Left cardiac atrium (tissue), 4 donors: ENCODE measurements around the gene HDAC4. TPM values are rescaled to one million over a fixed set of nuclear protein-coding genes. Genes with fewer than 3 reads are reported as not detected.

Source experiments
- ATAC-seq, 2 donors: fragments of 200-7000 bp; cut with Tn5 transposase; one replicate each; pipeline ENCODE4 v1.9.1; 2020; ENCODE audit warnings: mild to moderate bottlenecking in 2 of 2, moderate library complexity in 2 of 2
- DNase-seq: peaks from one replicate; pipeline ENCODE4 v3.0.0-alpha.2; 2020
- intact Hi-C, 2 donors: fragments of 100-400 bp; cut with DNase I; formaldehyde crosslinking; loops; one replicate each; pipeline versions ENCODE4 v1.14.1 to v1.15.1; 2022 to 2023
- total RNA-seq, 2 donors: library from RNA; stranded (reverse); fragmentation: NEBNext Ultra II Directional; extraction: Animal tissue kit (Norgen Biotek cat#: 25700); gene quantifications; one replicate each; pipeline ENCODE4 v1.2.1, GENCODE V29; 2021
- donor health status: DM: no; HTN: yes; CAD: no.
- donor health status: DM: no; HTN: yes; CAD: no; lungs with severe emphysema.
- donor health status: DM: yes; HTN: yes; CAD: no.
- donor health status: Dilated cardiomyopathy.

Gene HDAC4
- total RNA-seq, 2 donors from 2014 or later = 25.6 to 31.2 TPM

GRCh38 chr2:239245872-239246721 is 154.7 kb downstream of the HDAC4 start:
- DNase-seq (no peak), ATAC-seq (peak; percentile 53 to 71)
- intact Hi-C loops = no loop called here

DNA sequence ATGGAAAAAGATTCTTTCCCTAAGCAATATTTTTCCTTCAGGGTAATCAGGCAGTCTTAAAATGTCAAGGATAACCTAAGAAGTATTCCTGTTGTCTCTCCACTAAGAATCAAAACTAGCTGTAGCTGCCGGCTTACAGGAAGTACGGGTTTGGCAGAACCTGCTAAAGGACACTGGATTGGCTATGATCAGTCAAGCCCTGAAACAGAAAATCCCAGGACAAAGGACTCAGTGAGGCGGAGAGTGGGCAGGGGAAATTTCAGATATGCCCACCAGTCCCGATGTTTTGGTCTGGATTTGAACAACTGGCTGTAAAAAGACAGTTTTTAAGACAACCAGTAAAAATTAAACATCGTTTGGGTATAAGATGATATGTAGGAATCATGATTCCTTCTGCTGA is 155.7 kb downstream of the HDAC4 start:
- no peak for DNase-seq
- no peak for ATAC-seq
- intact Hi-C loops = no loop called here

DNA sequence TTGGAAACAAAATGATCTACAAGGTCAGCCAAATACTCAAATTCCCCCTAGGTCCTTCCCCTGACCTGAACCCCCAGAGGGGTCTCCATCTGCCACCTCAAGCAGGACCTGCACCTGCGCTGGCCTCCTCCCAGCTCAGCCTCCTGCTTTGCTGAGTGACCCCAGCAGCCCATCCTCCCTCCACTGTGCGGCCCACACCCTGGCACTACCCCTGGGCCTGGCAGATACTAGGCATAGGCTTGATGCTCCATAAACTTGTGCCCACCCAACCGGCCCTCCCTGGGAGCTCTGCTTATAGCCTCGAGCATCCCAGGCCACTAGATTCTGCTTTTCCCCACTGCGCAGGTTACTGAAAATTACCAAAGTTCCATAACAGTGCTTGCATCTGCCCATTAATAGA is 156.2 kb downstream of the HDAC4 start:
- ATAC-seq (no peak), DNase-seq (no peak)
- intact Hi-C loops = no loop called here

GRCh38 chr2:239241431-239241960 is 159.3 kb downstream of the HDAC4 start:
- DNase-seq (no peak), ATAC-seq (no peak)
- intact Hi-C loops = no loop called here

- intact Hi-C loops = no loop called here
- DNase-seq = peak; percentile 71
- peak; percentile 85 to 89 for ATAC-seq
Measured at GRCh38 chr2:239240414-239240881, 160.4 kb downstream of the HDAC4 start.

- ATAC-seq (peak; percentile 60 to 66), DNase-seq (no peak)
- intact Hi-C loops = no loop called here
Measured at GRCh38 chr2:239239607-239240413, 161.0 kb downstream of the HDAC4 start.

DNA sequence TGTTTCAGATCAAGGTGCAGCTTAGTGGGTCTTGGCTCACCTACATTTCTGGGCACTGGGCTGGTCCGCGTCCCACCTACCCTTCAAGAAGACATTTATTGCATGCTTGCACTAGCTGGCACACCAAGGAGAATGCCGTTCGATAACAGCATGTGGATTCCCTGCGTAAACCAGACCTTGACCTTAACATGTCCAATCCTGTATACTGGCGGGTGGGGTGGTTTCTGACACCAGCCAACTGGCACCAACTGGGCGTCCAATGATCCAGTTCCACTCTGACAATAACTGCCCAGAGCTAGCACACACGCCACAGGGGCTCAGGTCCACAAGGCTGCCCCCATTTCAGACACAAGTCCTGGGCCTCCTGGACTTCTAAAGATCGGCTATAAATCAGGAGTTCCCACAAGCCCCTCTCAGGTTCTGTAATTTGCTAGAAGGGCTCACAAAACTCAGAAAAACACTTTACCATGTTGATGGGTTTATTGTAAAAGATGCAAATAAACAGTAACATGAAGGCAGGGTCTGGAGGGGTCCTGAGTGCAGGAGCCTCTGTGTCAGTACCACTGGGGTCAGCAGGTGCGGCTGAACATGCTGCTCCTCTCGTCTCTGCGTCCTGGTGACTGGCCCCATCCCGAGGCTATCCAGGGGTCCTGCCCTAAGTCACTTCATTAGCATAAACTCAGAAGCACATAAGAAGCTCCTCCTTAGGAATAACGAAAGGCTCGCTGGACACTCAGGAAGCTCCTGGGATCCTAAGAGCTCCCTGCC is 161.8 kb downstream of the HDAC4 start:
- ATAC-seq (no peak), DNase-seq (no peak)
- intact Hi-C loops = no loop called here

DNA sequence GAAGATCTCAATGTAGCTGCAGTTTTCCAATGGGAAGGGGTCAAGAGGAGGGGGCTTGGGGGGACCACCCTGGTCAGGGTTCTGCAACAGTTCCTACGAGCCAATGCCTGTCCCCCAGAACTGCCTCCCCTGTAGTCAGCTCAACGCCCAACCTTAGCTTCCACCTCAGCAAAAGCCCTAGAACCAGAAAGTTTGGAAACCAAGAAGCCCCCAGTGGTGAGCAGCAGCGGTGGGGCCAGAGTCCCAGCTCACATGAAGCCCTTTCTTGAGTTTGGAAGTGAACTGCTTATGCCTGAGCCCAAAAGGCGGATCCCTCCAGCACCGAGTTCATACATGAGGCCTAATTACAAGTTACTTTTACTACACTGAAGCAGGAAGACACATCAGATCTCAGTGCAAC is 162.4 kb downstream of the HDAC4 start:
- ATAC-seq = no peak
- no peak for DNase-seq
- intact Hi-C loops = no loop called here

DNA sequence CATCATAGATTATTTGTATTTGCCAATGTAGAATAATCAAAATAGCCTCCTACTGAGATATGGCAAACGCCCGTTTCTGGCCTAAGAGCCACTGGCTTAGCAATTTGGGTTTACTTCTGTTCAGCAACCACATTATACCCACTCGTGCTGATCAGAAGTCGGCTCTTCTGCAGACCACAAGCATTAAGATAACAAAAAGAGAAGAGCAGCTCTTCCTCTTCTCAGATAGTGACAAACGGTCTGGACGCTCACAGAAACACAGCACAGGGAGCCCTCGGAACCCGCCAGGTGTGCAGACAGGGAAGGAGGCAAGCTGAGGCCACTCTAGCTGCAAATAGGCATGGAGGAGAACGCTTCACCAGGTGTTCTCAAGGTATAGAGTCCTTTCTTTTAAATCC is 164.0 kb downstream of the HDAC4 start:
- intact Hi-C loops = no loop called here
- DNase-seq (no peak), ATAC-seq (no peak)

- no peak for DNase-seq
- intact Hi-C loops = no loop called here
Measured at GRCh38 chr2:239236043-239236807, 164.6 kb downstream of the HDAC4 start.

GRCh38 chr2:239235311-239235710 is 165.5 kb downstream of the HDAC4 start:
- DNase-seq = no peak
- no peak for ATAC-seq
- intact Hi-C loops = no loop called here

More at GRCh38 chr2:239236043-239236807, 164.6 kb downstream of the HDAC4 start:
- no peak for ATAC-seq

GRCh38 chr2:239234191-239235175 is 166.3 kb downstream of the HDAC4 start:
- DNase-seq (no peak), ATAC-seq (peak in 1 of 2 donors; percentile 14)
- intact Hi-C loops = no loop called here

DNA sequence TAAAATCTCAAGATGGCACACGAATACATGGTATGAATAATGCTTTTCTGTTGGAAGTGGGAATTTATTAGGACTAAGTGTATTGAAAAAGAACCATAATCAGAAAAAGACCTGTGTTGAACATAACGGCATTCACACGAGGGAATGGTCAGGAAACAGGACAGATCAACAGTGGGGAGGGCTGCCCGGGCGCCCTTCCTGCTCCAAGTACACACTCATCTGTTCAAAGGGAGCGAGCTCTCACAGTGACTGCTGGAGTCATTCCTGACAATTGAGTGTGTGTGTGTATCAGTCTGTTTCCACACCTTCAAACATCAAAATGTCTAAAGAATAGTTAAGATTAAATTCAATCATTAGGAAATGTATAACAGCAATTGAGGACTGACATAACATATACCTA is 167.2 kb downstream of the HDAC4 start:
- intact Hi-C loops = no loop called here
- no peak for DNase-seq
- ATAC-seq = no peak

- ATAC-seq = no peak
Measured at GRCh38 chr2:239232195-239232578, 168.6 kb downstream of the HDAC4 start.

GRCh38 chr2:239231231-239232194 is 169.3 kb downstream of the HDAC4 start:
- ATAC-seq = no peak
- DNase-seq = no peak
- intact Hi-C loops = no loop called here

More at GRCh38 chr2:239232195-239232578, 168.6 kb downstream of the HDAC4 start:
- intact Hi-C loops = no loop called here
- DNase-seq = no peak

- ATAC-seq = no peak
- no peak for DNase-seq
- intact Hi-C loops = no loop called here
Measured at GRCh38 chr2:239230318-239231052, 170.3 kb downstream of the HDAC4 start.
